Stimulated activated naive CD8-positive, alpha-beta T cell treated with anti-CD3 and anti-CD28 coated beads, Interleukin-15, amount 100 ng/mL, for 72 hours (primary cell): ENCODE results near the gene MMAA.
"Not testable (repeated sequence)": the region's sequence is repeated elsewhere in the genome, so short reads cannot be mapped to it uniquely, and the experiment has no call there.

Source experiments
- ATAC-seq: fragments of 150-1000 bp; cut with Tn5 transposase; 2 replicates; pipeline ENCODE4 v1.10.0; 2021; ENCODE audit warnings: mild to moderate bottlenecking, moderate library complexity
- DNase-seq, 2 donors: peaks; one replicate each; pipeline ENCODE4 v3.0.0; 2021 to 2022
- H3K27ac Mint-ChIP-seq, 2 donors: one replicate each; pipeline ENCODE4 v1.8.0; 2022; ENCODE audit warnings: mild to moderate bottlenecking in 2 of 2, mixed read lengths in 2 of 2, moderate library complexity in 2 of 2
- H3K27me3 Mint-ChIP-seq: one replicate; pipeline ENCODE4 v1.8.0; 2022; ENCODE audit warnings: mixed read lengths
- H3K4me1 Mint-ChIP-seq: one replicate; pipeline ENCODE4 v1.8.0; 2022; ENCODE audit warnings: mild to moderate bottlenecking, mixed read lengths
- H3K4me3 Mint-ChIP-seq, 2 donors: one replicate each; pipeline ENCODE4 v1.8.0; 2022; ENCODE audit warnings: mild to moderate bottlenecking in 2 of 2, mixed read lengths in 2 of 2, moderate library complexity in 1 of 2
- H3K9me3 Mint-ChIP-seq, 2 donors: one replicate each; pipeline ENCODE4 v1.8.0; 2022; ENCODE audit warnings: mixed read lengths in 2 of 2

The MMAA gene

GRCh38 chr4:145619639-145619996 lies 433 bp downstream of the MMAA start:
- DNase-seq (peak in 1 of 2 donors; percentile 78), ATAC-seq (peak; percentile 83)
- peaks cover 5 to 7% of the 10 kb centered on the region in 2 donors for H3K9me3 Mint-ChIP-seq
- H3K27ac Mint-ChIP-seq: peak overlapping the region; percentile 99 to 100
- peak overlapping the region; percentile 90 to 99 for H3K4me3 Mint-ChIP-seq
- peaks cover 3% of the 10 kb centered on the region for H3K27me3 Mint-ChIP-seq
- peaks cover 49% of the 10 kb centered on the region for H3K4me1 Mint-ChIP-seq

- H3K4me1 Mint-ChIP-seq: peaks cover 50% of the 10 kb centered on the region
- H3K9me3 Mint-ChIP-seq, H3K27me3 Mint-ChIP-seq, ATAC-seq, H3K4me3 Mint-ChIP-seq, DNase-seq: not testable (repeated sequence)
- peak overlapping the region in 1 of 2 donors; percentile 17 for H3K27ac Mint-ChIP-seq
These were observed 2.9 kb downstream of the MMAA start for GRCh38 chr4:145622067-145622466.

- peaks cover 49% of the 10 kb centered on the region for H3K4me1 Mint-ChIP-seq
- no peaks in the 10 kb centered on the region for H3K27me3 Mint-ChIP-seq
- peaks cover 5 to 7% of the 10 kb centered on the region in 2 donors for H3K9me3 Mint-ChIP-seq
- DNase-seq: no peak
- ATAC-seq: peak; percentile 6
- peak overlapping the region in 1 of 2 donors; percentile 20 for H3K4me3 Mint-ChIP-seq
- H3K27ac Mint-ChIP-seq: peak overlapping the region; percentile 1 to 88
These were observed 4.6 kb downstream of the MMAA start for GRCh38 chr4:145623831-145624230.

GRCh38 chr4:145625677-145626622 lies 6.8 kb downstream of the MMAA start:
- DNase-seq (no peak), ATAC-seq (no peak)
- Mint-ChIP-seq H3K27ac (no peak overlapping the region), H3K9me3 (peaks cover 5 to 7% of the 10 kb centered on the region in 2 donors), H3K4me1 (peaks cover 39% of the 10 kb centered on the region), H3K4me3 (no peak overlapping the region), H3K27me3 (no peaks in the 10 kb centered on the region)

GRCh38 chr4:145626623-145626982 lies 7.4 kb downstream of the MMAA start:
- no peak overlapping the region for H3K27ac Mint-ChIP-seq
- no peak overlapping the region for H3K4me3 Mint-ChIP-seq

GRCh38 chr4:145635117-145635516 lies 15.9 kb downstream of the MMAA start:
- H3K4me3 Mint-ChIP-seq: no peak overlapping the region
- H3K4me1 Mint-ChIP-seq: peaks cover 12% of the 10 kb centered on the region
- H3K27ac Mint-ChIP-seq: no peak overlapping the region
- H3K27me3 Mint-ChIP-seq: no peaks in the 10 kb centered on the region
- DNase-seq: no peak
- no peaks in the 10 kb centered on the region for H3K9me3 Mint-ChIP-seq
- ATAC-seq: no peak

More at GRCh38 chr4:145626623-145626982, 7.4 kb downstream of the MMAA start:
- Mint-ChIP-seq H3K9me3 (peaks cover 5 to 7% of the 10 kb centered on the region in 2 donors), H3K27me3 (no peaks in the 10 kb centered on the region), H3K4me1 (peaks cover 32% of the 10 kb centered on the region)
- ATAC-seq (no peak), DNase-seq (no peak)

- ATAC-seq: no peak
- Mint-ChIP-seq H3K27me3 (no peaks in the 10 kb centered on the region), H3K4me1 (peaks cover 12% of the 10 kb centered on the region), H3K9me3 (no peaks in the 10 kb centered on the region), H3K27ac (no peak overlapping the region), H3K4me3 (no peak overlapping the region)
- DNase-seq: no peak
These were observed 16.4 kb downstream of the MMAA start for GRCh38 chr4:145635630-145636029.

- H3K4me1 Mint-ChIP-seq: no peaks in the 10 kb centered on the region
These were observed 20.1 kb downstream of the MMAA start for GRCh38 chr4:145639186-145639698.

GRCh38 chr4:145640236-145640635 lies 21.1 kb downstream of the MMAA start:
- H3K4me3 Mint-ChIP-seq, H3K27ac Mint-ChIP-seq, H3K4me1 Mint-ChIP-seq, ATAC-seq, H3K27me3 Mint-ChIP-seq, H3K9me3 Mint-ChIP-seq, DNase-seq: not testable (repeated sequence)

More at GRCh38 chr4:145639186-145639698, 20.1 kb downstream of the MMAA start:
- Mint-ChIP-seq H3K4me3 (no peak overlapping the region), H3K27me3 (no peaks in the 10 kb centered on the region), H3K9me3 (no peaks in the 10 kb centered on the region), H3K27ac (no peak overlapping the region)
- DNase-seq (no peak), ATAC-seq (no peak)

GRCh38 chr4:145643295-145643694 lies 24.1 kb downstream of the MMAA start:
- DNase-seq: no peak
- no peak for ATAC-seq
- Mint-ChIP-seq H3K27ac (no peak overlapping the region), H3K27me3 (no peaks in the 10 kb centered on the region), H3K4me1 (no peaks in the 10 kb centered on the region), H3K9me3 (no peaks in the 10 kb centered on the region), H3K4me3 (no peak overlapping the region)

GRCh38 chr4:145644699-145645098 lies 25.5 kb downstream of the MMAA start:
- ATAC-seq (no peak), DNase-seq (no peak)
- no peaks in the 10 kb centered on the region for H3K27me3 Mint-ChIP-seq
- no peaks in the 10 kb centered on the region for H3K4me1 Mint-ChIP-seq
- H3K4me3 Mint-ChIP-seq: no peak overlapping the region
- no peaks in the 10 kb centered on the region for H3K9me3 Mint-ChIP-seq
- no peak overlapping the region for H3K27ac Mint-ChIP-seq

GRCh38 chr4:145656156-145656555 lies 37.0 kb downstream of the MMAA start:
- Mint-ChIP-seq H3K27me3 (no peaks in the 10 kb centered on the region), H3K9me3 (peaks cover 15 to 24% of the 10 kb centered on the region in 2 donors), H3K4me1 (no peaks in the 10 kb centered on the region), H3K4me3 (no peak overlapping the region), H3K27ac (no peak overlapping the region)
- DNase-seq (no peak), ATAC-seq (no peak)

GRCh38 chr4:145660064-145660463 lies 40.9 kb downstream of the MMAA start:
- Mint-ChIP-seq H3K27ac (no peak overlapping the region), H3K9me3 (peaks cover 29 to 43% of the 10 kb centered on the region in 2 donors), H3K4me3 (no peak overlapping the region), H3K27me3 (no peaks in the 10 kb centered on the region), H3K4me1 (no peaks in the 10 kb centered on the region)
- no peak for ATAC-seq
- no peak for DNase-seq

GRCh38 chr4:145663194-145663593 lies 44.0 kb downstream of the MMAA start:
- Mint-ChIP-seq H3K27me3 (no peaks in the 10 kb centered on the region), H3K4me1 (no peaks in the 10 kb centered on the region), H3K27ac (no peak overlapping the region), H3K4me3 (no peak overlapping the region), H3K9me3 (peaks cover 41 to 45% of the 10 kb centered on the region in 2 donors)
- no peak for ATAC-seq
- no peak for DNase-seq

GRCh38 chr4:145665773-145666172 lies 46.6 kb downstream of the MMAA start:
- no peak overlapping the region for H3K4me3 Mint-ChIP-seq
- ATAC-seq (no peak), DNase-seq (no peak)
- no peak overlapping the region for H3K27ac Mint-ChIP-seq
- H3K4me1 Mint-ChIP-seq: no peaks in the 10 kb centered on the region
- H3K27me3 Mint-ChIP-seq: no peaks in the 10 kb centered on the region
- peaks cover 26 to 28% of the 10 kb centered on the region in 2 donors for H3K9me3 Mint-ChIP-seq

- no peak overlapping the region for H3K4me3 Mint-ChIP-seq
- H3K27me3 Mint-ChIP-seq: no peaks in the 10 kb centered on the region
These were observed 51.2 kb downstream of the MMAA start for GRCh38 chr4:145670422-145670821.

More at GRCh38 chr4:145670422-145670821, 51.2 kb downstream of the MMAA start:
- ATAC-seq (no peak), DNase-seq (no peak)
- H3K27ac Mint-ChIP-seq: no peak overlapping the region
- H3K4me1 Mint-ChIP-seq: no peaks in the 10 kb centered on the region
- H3K9me3 Mint-ChIP-seq: peaks cover 9 to 12% of the 10 kb centered on the region in 2 donors
